ENCODE results near the gene CTNNBL1. TPM values are rescaled to one million over a fixed set of nuclear protein-coding genes. Genes with fewer than 3 reads are reported as not detected.
A peak's percentile ranks its signal among the peaks of the same experiment; 100 is the strongest.

Gene CTNNBL1
- total and polyA plus RNA-seq, 12 donors = 5.5 to 75.5 (median 37.7) TPM

DNA sequence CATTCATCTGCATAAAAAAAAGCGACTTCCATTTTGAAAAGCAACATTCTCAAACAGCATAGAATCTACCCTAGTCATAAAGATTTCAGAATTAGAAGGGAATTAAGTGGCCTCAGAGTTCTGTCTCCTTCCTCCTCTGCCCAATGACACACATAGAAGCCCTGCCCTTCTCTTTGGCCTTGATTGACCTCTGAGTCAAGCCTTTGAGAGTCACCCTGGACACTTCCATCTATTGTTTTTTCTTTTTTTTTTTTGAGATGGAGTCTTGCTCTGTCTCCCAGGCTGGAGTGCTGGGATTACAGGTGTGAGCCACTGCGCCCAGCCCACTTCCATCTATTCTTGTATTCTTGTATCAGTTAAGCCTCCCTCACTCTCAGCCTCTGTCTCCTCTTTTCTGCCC lies 44.8 kb upstream of the CTNNBL1 start:
- Histone ChIP-seq H3K36me3 (replicated peaks in 1 of 2) (no peaks in the 10 kb centered on the region), H3K4me3 (no peak overlapping the region), H3K27ac (no peak overlapping the region), H3K9me3 (replicated peaks in 1 of 3) (no peaks in the 10 kb centered on the region), H3K4me1 (replicated peaks in 1 of 2) (no peaks in the 10 kb centered on the region), H3K27me3 (no peaks in the 10 kb centered on the region)
- no peak for TF ChIP-seq CTCF (IDR thresholded peaks at IDR 0.05)
- no peak for TF ChIP-seq POLR2A (IDR thresholded peaks at IDR 0.05)
- DNase-seq = peak in 4 of 7 donors; percentile 20 to 47 (median 34)
- intact Hi-C loops (cut with DNase I) = no loop called here
- WGBS, 4 donors = 51 to 81% (median 78%) methylated on average over 2 of the region's 2 CpGs

DNA sequence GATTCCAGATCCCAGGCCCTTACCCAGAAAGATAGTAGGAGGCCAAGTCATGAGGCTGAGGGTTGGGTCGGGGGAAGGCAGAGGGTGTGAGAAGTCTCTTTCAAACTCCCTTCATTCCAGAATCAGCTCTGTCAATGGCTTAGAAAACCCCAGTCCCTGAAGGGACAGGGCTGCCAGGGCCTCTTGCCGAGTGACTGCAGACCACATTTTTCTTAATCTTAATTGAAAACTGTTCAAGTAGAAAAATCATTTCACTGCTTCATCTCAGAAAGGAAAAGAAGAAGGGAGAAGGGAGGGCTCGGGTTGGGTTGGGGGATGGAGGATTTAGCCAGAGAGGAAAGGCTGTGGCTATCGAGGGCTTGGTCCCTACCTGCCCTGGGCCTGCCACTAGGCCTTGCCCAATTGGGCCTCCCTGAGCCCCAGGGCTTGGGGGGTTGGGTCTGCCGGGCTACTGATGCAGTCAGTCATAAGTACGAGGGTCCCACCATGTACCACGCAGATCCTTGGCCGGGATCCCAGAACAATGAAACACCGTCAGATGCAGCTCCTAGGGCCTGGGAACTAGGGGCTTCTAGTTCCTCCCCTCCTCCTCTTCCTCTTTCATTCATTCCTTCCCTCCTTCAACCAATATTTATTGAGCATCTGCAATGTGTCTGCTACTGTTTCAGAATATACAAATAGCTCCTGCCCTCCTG lies 44.0 kb upstream of the CTNNBL1 start:
- whole genome bisulfite sequencing, 4 donors = 80 to 89% (median 82%) methylated on average over 9 of the region's 9 CpGs
- intact Hi-C loops (cut with DNase I) = no loop called here
- H3K27ac ChIP-seq = no peak overlapping the region

GRCh38 chr20:37650661-37651060 lies 43.2 kb upstream of the CTNNBL1 start:
- no peak overlapping the region for H3K4me3 ChIP-seq
- H3K4me1 ChIP-seq (replicated peaks in 1 of 2) = no peaks in the 10 kb centered on the region
- no peak for DNase-seq
- no peak overlapping the region for H3K27ac ChIP-seq
- H3K36me3 ChIP-seq (replicated peaks in 1 of 2) = no peaks in the 10 kb centered on the region
- no peaks in the 10 kb centered on the region for H3K9me3 ChIP-seq (replicated peaks in 1 of 3)
- no peaks in the 10 kb centered on the region for H3K27me3 ChIP-seq
- intact Hi-C loops (cut with DNase I) = no loop called here
- 92 to 100% (median 97%) methylated on average over 3 of the region's 3 CpGs for WGBS, 4 donors
- TF ChIP-seq CTCF (IDR thresholded peaks at IDR 0.05) (no peak), POLR2A (IDR thresholded peaks at IDR 0.05) (no peak)

More for the DNA sequence above, 44.0 kb upstream of the CTNNBL1 start:
- Histone ChIP-seq H3K4me3 (no peak overlapping the region), H3K36me3 (replicated peaks in 1 of 2) (no peaks in the 10 kb centered on the region), H3K9me3 (replicated peaks in 1 of 3) (no peaks in the 10 kb centered on the region), H3K27me3 (no peaks in the 10 kb centered on the region), H3K4me1 (replicated peaks in 1 of 2) (no peaks in the 10 kb centered on the region)
- TF ChIP-seq POLR2A (IDR thresholded peaks at IDR 0.05) = no peak
- no peak for TF ChIP-seq CTCF (IDR thresholded peaks at IDR 0.05)
- DNase-seq = no peak

GRCh38 chr20:37651932-37652331 lies 41.9 kb upstream of the CTNNBL1 start:
- intact Hi-C loops (cut with DNase I) = no loop called here
- WGBS, 4 donors = 56 to 64% (median 61%) methylated on average over 5 of the region's 5 CpGs

More at GRCh38 chr20:37651932-37652331, 41.9 kb upstream of the CTNNBL1 start:
- Histone ChIP-seq H3K27ac (no peak overlapping the region), H3K4me1 (replicated peaks in 1 of 2) (no peaks in the 10 kb centered on the region), H3K9me3 (replicated peaks in 1 of 3) (no peaks in the 10 kb centered on the region), H3K36me3 (replicated peaks in 1 of 2) (no peaks in the 10 kb centered on the region), H3K4me3 (no peak overlapping the region), H3K27me3 (no peaks in the 10 kb centered on the region)
- DNase-seq = peak in 3 of 7 donors; percentile 14 to 27 (median 21)
- TF ChIP-seq CTCF (IDR thresholded peaks at IDR 0.05) = peak in 4 of 6 experiments; percentile 5 to 26 (median 22)
- no peak for TF ChIP-seq POLR2A (IDR thresholded peaks at IDR 0.05)
